NK-92 treated with Interleukin-12 subunit alpha and Interleukin-12 subunit beta, amount 100 ng/mL, for 24 hours (cell line): ENCODE data around the gene KCNN1.
"Not testable (repeated sequence)": the region's sequence is repeated elsewhere in the genome, so short reads cannot be mapped to it uniquely, and the experiment has no call there.

Source experiments
- DNase-seq: peaks from one replicate; lab custom pipeline; 2025; lab: John Stamatoyannopoulos, UW

The KCNN1 gene

GRCh38 chr19:17966550-17967256 is at the start of gene KCNN1:
TSS of gene KCNN1 (plus strand) at chr19:17967107. CDS start at chr19:17973889, 6,782 bp downstream.
- no peak for DNase-seq

- DNase-seq = not testable (repeated sequence)
These were observed 48.8 kb upstream of the KCNN1 start for GRCh38 chr19:17918151-17918550.

GRCh38 chr19:17919122-17919521 is 47.8 kb upstream of the KCNN1 start:
- not testable (repeated sequence) for DNase-seq

- no peak for DNase-seq
These were observed 46.4 kb upstream of the KCNN1 start for GRCh38 chr19:17920527-17920926.

GRCh38 chr19:17922138-17922537 is 44.8 kb upstream of the KCNN1 start:
- no peak for DNase-seq

- DNase-seq = no peak
These were observed 40.9 kb upstream of the KCNN1 start for GRCh38 chr19:17926044-17926443.

- DNase-seq = no peak
These were observed 37.9 kb upstream of the KCNN1 start for GRCh38 chr19:17929056-17929455.

GRCh38 chr19:17931532-17932191 is 35.2 kb upstream of the KCNN1 start:
- DNase-seq = no peak

- DNase-seq = peak; percentile 79
These were observed 34.2 kb upstream of the KCNN1 start, which contains the start of gene CCDC124 for GRCh38 chr19:17932485-17933338. TSS of gene CCDC124 (plus strand) at chr19:17933015. CDS start at chr19:17936421, 3,406 bp downstream.

- no peak for DNase-seq
These were observed 33.3 kb upstream of the KCNN1 start for GRCh38 chr19:17933414-17934129.

- DNase-seq = no peak
These were observed 30.5 kb upstream of the KCNN1 start for GRCh38 chr19:17936379-17936778.

GRCh38 chr19:17937371-17937900 is 29.5 kb upstream of the KCNN1 start:
- no peak for DNase-seq

GRCh38 chr19:17938092-17938845 is 28.6 kb upstream of the KCNN1 start:
- DNase-seq = peak; percentile 71

GRCh38 chr19:17942181-17942580 is 24.7 kb upstream of the KCNN1 start:
- no peak for DNase-seq

- DNase-seq = no peak
These were observed 24.2 kb upstream of the KCNN1 start for GRCh38 chr19:17942582-17943273.

- no peak for DNase-seq
These were observed 23.4 kb upstream of the KCNN1 start for GRCh38 chr19:17943274-17944221.

GRCh38 chr19:17944301-17944700 is 22.6 kb upstream of the KCNN1 start:
- no peak for DNase-seq

GRCh38 chr19:17946965-17947784 is 19.7 kb upstream of the KCNN1 start:
- DNase-seq = no peak
